Endothelial cell of umbilical vein (primary cell): ENCODE results near the gene NALCN. TPM values are rescaled to one million over a fixed set of nuclear protein-coding genes. Genes with fewer than 3 reads are reported as not detected.

Experiments used
- BruUV-seq: library from RNA; stranded (reverse); fragments of 400-500 nt; replicated peaks from 2 replicates; lab custom pipeline; 2021; lab: Mats Ljungman, UMichigan
- CTCF ChIA-PET: fragments of 300-600, 350-600 bp; sonication (Branson Sonifier 250); formaldehyde crosslinking; loops from one replicate; lab custom pipeline; 2021; ENCODE audit warnings: antibody characterized with exemption, inconsistent platforms; lab: Charles Lee
- POLR2A ChIA-PET: fragments of 300-600, 350-600 bp; sonication (Branson Sonifier 250); formaldehyde crosslinking; loops from one replicate; lab custom pipeline; 2021; ENCODE audit warnings: antibody characterized with exemption, inconsistent platforms; lab: Charles Lee
- DNase-seq: peaks from one replicate; pipeline ENCODE4 v3.0.0-alpha.2; 2011; ENCODE audit warnings: low read depth, low spot score
- FAIRE-seq: peaks from 2 replicates; lab custom pipeline; 2011; peaks lifted over from hg19 to GRCh38; lab: Jason Lieb, UNC
- H2AFZ ChIP-seq: 2 replicates; pipeline ENCODE4 v1.6.0; 2012; ENCODE audit warnings: low read depth, low read length, control low read depth, inconsistent platforms
- H3K27ac ChIP-seq: 2 replicates; pipeline ENCODE4 v1.5.1; 2011; ENCODE audit warnings: low read depth, mild to moderate bottlenecking, control low read depth, low read length, moderate library complexity; ENCODE audit not compliant: insufficient read depth
- H3K27me3 ChIP-seq, 2 experiments: 2 replicates each; pipeline versions ENCODE4 v1.6.0 to v1.6.1; 2011; ENCODE audit warnings: low read length in 2 of 2, mixed read lengths in 1 of 2; ENCODE audit not compliant: control insufficient read depth in 2 of 2, insufficient read depth in 2 of 2
- H3K36me3 ChIP-seq, 2 experiments: 2 replicates in 1 of 2; 3 replicates in 1 of 2; pipeline ENCODE4 v1.5.1; 2011; ENCODE audit warnings: low read length in 2 of 2, mild to moderate bottlenecking in 1 of 2, moderate library complexity in 1 of 2; ENCODE audit not compliant: control insufficient read depth in 2 of 2, insufficient read depth in 2 of 2; ENCODE audit errors: extremely low read depth in 1 of 2
- H3K4me1 ChIP-seq: 3 replicates; pipeline ENCODE4 v1.5.1; 2011; ENCODE audit warnings: mild to moderate bottlenecking, low read length; ENCODE audit not compliant: control insufficient read depth, insufficient read depth; ENCODE audit errors: extremely low read depth
- H3K4me2 ChIP-seq: 2 replicates; pipeline ENCODE4 v1.6.1; 2011; ENCODE audit warnings: low read length, control low read depth, mixed read lengths; ENCODE audit not compliant: insufficient read depth
- H3K4me3 ChIP-seq, 3 experiments: fragments of 200-600 bp in 1 of 3; sonication (generic), shearing (Covaris generic) in 1 of 3; replicated peaks in 1 of 3; 2 replicates each; pipeline ENCODE4 v1.5.1; 2011 to 2016; ENCODE audit warnings: control low read depth in 3 of 3, low read length in 3 of 3, mild to moderate bottlenecking in 2 of 3, inconsistent platforms in 1 of 3, low read depth in 1 of 3, moderate library complexity in 1 of 3; ENCODE audit not compliant: insufficient read depth in 1 of 3
- H3K79me2 ChIP-seq: 2 replicates; pipeline ENCODE4 v1.6.0; 2012; ENCODE audit warnings: low read length, inconsistent platforms; ENCODE audit not compliant: control insufficient read depth, insufficient read depth
- H3K9ac ChIP-seq: replicated peaks from 2 replicates; pipeline ENCODE3; 2011; ENCODE audit warnings: low read length, control low read depth; ENCODE audit not compliant: insufficient read depth; ENCODE audit errors: extremely low read depth
- H3K9me1 ChIP-seq: replicated peaks from 3 replicates; pipeline ENCODE4 v1.6.0; 2011; ENCODE audit warnings: mild to moderate bottlenecking, low read length; ENCODE audit not compliant: control insufficient read depth, insufficient read depth; ENCODE audit errors: extremely low read depth
- H3K9me3 ChIP-seq: replicated peaks from 2 replicates; pipeline ENCODE4 v1.5.1; 2012; ENCODE audit warnings: low read length, inconsistent platforms; ENCODE audit not compliant: control insufficient read depth, insufficient read depth
- H4K20me1 ChIP-seq: replicated peaks from 2 replicates; pipeline ENCODE3; 2011; ENCODE audit warnings: mild to moderate bottlenecking, low read length; ENCODE audit not compliant: control insufficient read depth, insufficient read depth; ENCODE audit errors: extremely low read depth
- CTCF ChIP-seq, 2 donors: IDR thresholded peaks; 1 replicate in 1 of 2; 2 replicates in 1 of 2; pipeline ENCODE4 v1.5.1; 2011; ENCODE audit warnings: low read length in 2 of 2, mild to moderate bottlenecking in 2 of 2, moderate library complexity in 2 of 2, control low read depth in 1 of 2, inconsistent platforms in 1 of 2, low read depth in 1 of 2; ENCODE audit not compliant: insufficient read depth in 1 of 2; ENCODE audit errors: extremely low read depth in 1 of 2
- EZH2 ChIP-seq: IDR thresholded peaks from 2 replicates; pipeline ENCODE4 v1.6.1; 2012; ENCODE audit warnings: borderline replicate concordance, low read depth, mild to moderate bottlenecking, moderate library complexity, low read length, inconsistent platforms; ENCODE audit not compliant: severe bottlenecking
- FOS ChIP-seq: IDR thresholded peaks from 2 replicates; pipeline ENCODE4 v1.6.1; 2011; ENCODE audit warnings: mild to moderate bottlenecking, low read length, moderate library complexity, borderline replicate concordance; ENCODE audit not compliant: insufficient read depth
- GATA2 ChIP-seq: IDR thresholded peaks from 2 replicates; pipeline ENCODE4 v1.7.0; 2011; ENCODE audit warnings: low read depth, mild to moderate bottlenecking, moderate library complexity, mixed read lengths, low read length; ENCODE audit not compliant: insufficient read length, insufficient read depth
- JUN ChIP-seq: IDR thresholded peaks from 2 replicates; pipeline ENCODE4 v1.6.1; 2011; ENCODE audit warnings: borderline replicate concordance, low read depth; ENCODE audit not compliant: insufficient read length, insufficient read depth
- MAX ChIP-seq: IDR thresholded peaks from 2 replicates; pipeline ENCODE4 v1.6.1; 2011; ENCODE audit not compliant: insufficient read depth, insufficient read length
- MYC ChIP-seq: IDR thresholded peaks from one replicate; pipeline ENCODE4 v1.6.1; 2011; ENCODE audit warnings: mild to moderate bottlenecking, low read depth, low read length
- POLR2A ChIP-seq: IDR thresholded peaks from 2 replicates; pipeline ENCODE4 v1.6.1; 2012; ENCODE audit warnings: low read depth, mild to moderate bottlenecking, control low read depth, low read length
- POLR2AphosphoS5 ChIP-seq: IDR thresholded peaks from 2 replicates; pipeline ENCODE4 v1.6.1; 2012; ENCODE audit warnings: low read depth, mild to moderate bottlenecking, control low read depth, low read length, moderate library complexity; ENCODE audit not compliant: insufficient read depth
- dilution Hi-C: fragments of 300-500 bp; cut with MboI; formaldehyde crosslinking; loops from one replicate; pipeline ENCODE4 v1.15.0; 2019; ENCODE audit warnings: low sequenced_read_pairs; ENCODE audit not compliant: extremely low pct_ligation_motif_present
- intact Hi-C: fragments of 100-400 bp; cut with micrococcal nuclease; formaldehyde crosslinking; loops from one replicate; pipeline ENCODE4 v1.10.0; 2022
- polyA plus RNA-seq, 4 experiments: library from polyadenylated mRNA; depleted of rRNA in 3 of 4; stranded (reverse) in 3 of 4; unstranded in 1 of 4; fragments of >200 nt; gene quantifications; 2 replicates each; pipeline versions ENCODE4 v1.2.1 to v1.2.3, GENCODE V29; 2011 to 2012; ENCODE audit warnings: missing spikeins in 1 of 4
- total RNA-seq: library from RNA; stranded (reverse); gene quantifications from 2 replicates; pipeline ENCODE4 v1.2.3, GENCODE V29; 2021

Gene NALCN
- total and polyA plus RNA-seq, 2 donors (not counting 3 experiments of a cell fraction or from before 2014, with no cell fraction given): 3.3 to 4.4 TPM

GRCh38 chr13:101382086-101382485 lies 34.2 kb downstream of the NALCN start:
- Histone ChIP-seq H3K4me1 (no peaks in the 10 kb centered on the region), H3K36me3 (no peaks in the 10 kb centered on the region), H2AFZ (no peak overlapping the region), H3K79me2 (no peaks in the 10 kb centered on the region), H3K27me3 (no peaks in the 10 kb centered on the region), H4K20me1 (no peaks in the 10 kb centered on the region), H3K4me2 (no peak overlapping the region), H3K9ac (no peak overlapping the region), H3K4me3 (no peak overlapping the region), H3K9me1 (no peaks in the 10 kb centered on the region), H3K9me3 (no peaks in the 10 kb centered on the region), H3K27ac (no peak overlapping the region)
- dilution Hi-C loops: no loop called here
- CTCF ChIA-PET: interaction anchor here (1.0 to 1.1 kb wide), 2 partner anchors 22 to 237 kb away, joined by 3 read pairs; no protein-coding TSS in a partner anchor
- no peak for FAIRE-seq
- intact Hi-C loops: loop anchor here (5.0 kb wide), 1 partner anchor 170 kb away; no protein-coding TSS in a partner anchor
- BruUV-seq: no TSS peak
- TF ChIP-seq POLR2AphosphoS5: no peak
- TF ChIP-seq MAX: no peak
- no peak for TF ChIP-seq FOS
- no peak for TF ChIP-seq POLR2A
- no peak for TF ChIP-seq CTCF (IDR thresholded peaks at IDR 0.05; ENCODE audit: extremely low read depth in 1 of 2, insufficient read depth in 1 of 2, low read depth in 1 of 2, low read length in 2 of 2)
- TF ChIP-seq JUN: no peak
- TF ChIP-seq MYC: no peak
- TF ChIP-seq EZH2: no peak
- TF ChIP-seq GATA2: no peak
- peak; percentile 24 for DNase-seq
- POLR2A ChIA-PET: no interaction called here
